Tibial nerve (tissue), 4 donors: Measurements from ENCODE around the gene GMDS.

Experiments
- CTCF ChIP-seq, 5 experiments: fragments of 200-600 bp in 3 of 5; fragments of 450-650 bp in 2 of 5; sonication (generic) in 3 of 5; IDR thresholded peaks; one replicate each; pipeline ENCODE4 v1.5.1; 2016 to 2019; ENCODE audit warnings: antibody characterized with exemption in 5 of 5, mild to moderate bottlenecking in 3 of 5, moderate library complexity in 2 of 5
- EP300 ChIP-seq, 2 donors: sonication (generic); formaldehyde crosslinking; IDR thresholded peaks; one replicate each; pipeline ENCODE4 v1.6.1; 2017; ENCODE audit warnings: antibody characterized with exemption in 2 of 2, mild to moderate bottlenecking in 1 of 2
- POLR2A ChIP-seq, 2 donors: fragments of 450-650 bp; IDR thresholded peaks; one replicate each; pipeline ENCODE4 v1.6.1; 2017; ENCODE audit warnings: antibody characterized with exemption in 2 of 2, mild to moderate bottlenecking in 2 of 2, moderate library complexity in 2 of 2

GRCh38 chr6:1925743-1926430 is 319.5 kb downstream of the GMDS start:
- no peak for TF ChIP-seq CTCF (IDR thresholded peaks at IDR 0.05)
- TF ChIP-seq EP300 (IDR thresholded peaks at IDR 0.05): no peak
- no peak for TF ChIP-seq POLR2A (IDR thresholded peaks at IDR 0.05)
